ENCODE measurements around the gene TXK. TPM values are rescaled to one million over a fixed set of nuclear protein-coding genes. Genes with fewer than 3 reads are reported as not detected.

Gene TXK
- total RNA-seq, 1 experiment from 2014 or later = 1.7 TPM

DNA sequence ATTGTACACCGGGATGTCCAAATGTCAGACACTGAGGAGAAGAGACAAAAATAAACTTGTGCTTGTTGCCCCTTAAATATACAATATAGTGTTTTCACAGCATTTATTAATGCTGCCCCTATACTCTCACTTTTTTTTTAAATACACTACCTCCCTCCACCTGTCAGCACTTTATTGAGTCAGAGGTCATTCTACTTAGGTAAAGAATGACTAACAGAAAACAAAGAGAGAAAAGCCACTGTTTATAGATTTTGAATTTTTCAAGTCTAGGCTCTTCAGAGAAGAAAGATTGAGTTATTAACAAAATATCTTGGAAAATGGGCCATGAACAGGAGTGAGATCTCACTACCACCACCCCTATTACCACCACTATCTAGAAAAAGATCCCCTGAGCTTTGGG, 59.4 kb downstream of the TXK start:
- Histone ChIP-seq H3K79me2 (ENCODE audit: insufficient read depth, low read length) (no peaks in the 10 kb centered on the region), H4K20me1 (ENCODE audit: insufficient read depth) (no peaks in the 10 kb centered on the region), H3K27ac (ENCODE audit: low read depth, low read length) (no peak overlapping the region), H3K36me3 (ENCODE audit: control insufficient read depth in 1 of 2, insufficient read depth in 2 of 2, low read length in 2 of 2) (no peaks in the 10 kb centered on the region), H3K9ac (ENCODE audit: low read length) (no peak overlapping the region), H3K9me2 (ENCODE audit: insufficient read depth) (no peaks in the 10 kb centered on the region), H3K9me3 (ENCODE audit: control insufficient read depth in 1 of 2, insufficient read depth in 1 of 2, low read depth in 1 of 2, low read length in 2 of 2) (no peaks in the 10 kb centered on the region), H3K27me3 (ENCODE audit: insufficient read depth, low read length) (no peaks in the 10 kb centered on the region), H2AFZ (ENCODE audit: low read depth, low read length, poor library complexity, severe bottlenecking) (no peak overlapping the region), H3K4me1 (ENCODE audit: control insufficient read depth in 1 of 2, insufficient read depth in 2 of 2, low read length in 2 of 2) (peaks cover 7 to 17% of the 10 kb centered on the region in 2 experiments), H3K4me2 (ENCODE audit: low read length) (no peak overlapping the region), H3K4me3 (replicated peaks in 1 of 2; ENCODE audit: low read depth in 1 of 2, low read length in 2 of 2) (no peak overlapping the region)
- ATAC-seq (no peak), DNase-seq (ENCODE audit: low read depth, low spot score) (no peak)
- TF ChIP-seq ATF3 (IDR thresholded peaks at IDR 0.05) (no peak), ELF1 (IDR thresholded peaks at IDR 0.05; ENCODE audit: borderline replicate concordance, low read depth) (no peak), FOSL1 (IDR thresholded peaks at IDR 0.05; ENCODE audit: low read depth) (no peak), RAD21 (IDR thresholded peaks at IDR 0.05; ENCODE audit: low read depth) (no peak), POLR2AphosphoS5 (IDR thresholded peaks at IDR 0.05; ENCODE audit: low read depth, low read length) (no peak), POLR2A (IDR thresholded peaks at IDR 0.05; ENCODE audit: borderline replicate concordance, extremely low read depth, insufficient read depth, insufficient read length) (no peak), SRF (IDR thresholded peaks at IDR 0.05; ENCODE audit: low read depth) (no peak), SIN3A (IDR thresholded peaks at IDR 0.05; ENCODE audit: low read depth) (no peak), ZNF274 (IDR thresholded peaks at IDR 0.05; ENCODE audit: low read depth, low read length) (no peak), EZH2phosphoT487 (IDR thresholded peaks at IDR 0.05; ENCODE audit: borderline replicate concordance) (no peak), JUND (IDR thresholded peaks at IDR 0.05) (no peak)
- intact Hi-C loops (cut with micrococcal nuclease) = no loop called here
- BruUV-seq (replicated peaks) = no TSS peak
- POLR2A ChIA-PET = no interaction called here
- CTCF ChIA-PET = no interaction called here
- RAD21 ChIA-PET (ENCODE audit: low non-redundant PET in 1 of 2, low total read pairs in 2 of 2, uncharacterized antibody in 2 of 2, unreplicated experiment in 2 of 2) = no interaction called here

GRCh38 chr4:48073567-48074103, 60.4 kb downstream of the TXK start:
- Histone ChIP-seq H3K9me2 (ENCODE audit: insufficient read depth) (no peaks in the 10 kb centered on the region), H3K9me3 (ENCODE audit: control insufficient read depth in 1 of 2, insufficient read depth in 1 of 2, low read depth in 1 of 2, low read length in 2 of 2) (no peaks in the 10 kb centered on the region), H3K4me3 (replicated peaks in 1 of 2; ENCODE audit: low read depth in 1 of 2, low read length in 2 of 2) (no peak overlapping the region), H3K27ac (ENCODE audit: low read depth, low read length) (no peak overlapping the region), H3K36me3 (ENCODE audit: control insufficient read depth in 1 of 2, insufficient read depth in 2 of 2, low read length in 2 of 2) (no peaks in the 10 kb centered on the region), H3K9ac (ENCODE audit: low read length) (no peak overlapping the region), H3K27me3 (ENCODE audit: insufficient read depth, low read length) (no peaks in the 10 kb centered on the region), H3K4me2 (ENCODE audit: low read length) (no peak overlapping the region), H3K79me2 (ENCODE audit: insufficient read depth, low read length) (no peaks in the 10 kb centered on the region), H2AFZ (ENCODE audit: low read depth, low read length, poor library complexity, severe bottlenecking) (no peak overlapping the region), H3K4me1 (ENCODE audit: control insufficient read depth in 1 of 2, insufficient read depth in 2 of 2, low read length in 2 of 2) (peaks cover 0 to 7% of the 10 kb centered on the region in 2 experiments; a peak in 1 of 4 replicates), H4K20me1 (ENCODE audit: insufficient read depth) (no peaks in the 10 kb centered on the region)
- no TSS peak for BruUV-seq (replicated peaks)
- ATAC-seq = no peak
- intact Hi-C loops (cut with micrococcal nuclease) = no loop called here
- POLR2A ChIA-PET = no interaction called here
- CTCF ChIA-PET = no interaction called here
- RAD21 ChIA-PET (ENCODE audit: low non-redundant PET in 1 of 2, low total read pairs in 2 of 2, uncharacterized antibody in 2 of 2, unreplicated experiment in 2 of 2) = no interaction called here
- no peak for DNase-seq (ENCODE audit: low read depth, low spot score)
- TF ChIP-seq ATF3 (IDR thresholded peaks at IDR 0.05) (no peak), SP1 (IDR thresholded peaks at IDR 0.05; ENCODE audit: low read depth) (no peak), CEBPB (IDR thresholded peaks at IDR 0.05; ENCODE audit: low read depth) (no peak), ELF1 (IDR thresholded peaks at IDR 0.05; ENCODE audit: borderline replicate concordance, low read depth) (no peak), POLR2A (IDR thresholded peaks at IDR 0.05; ENCODE audit: borderline replicate concordance, extremely low read depth, insufficient read depth, insufficient read length) (no peak), ZBTB33 (IDR thresholded peaks at IDR 0.05; ENCODE audit: extremely low read depth, insufficient replicate concordance, low read length) (no peak), SRF (IDR thresholded peaks at IDR 0.05; ENCODE audit: low read depth) (no peak), EZH2phosphoT487 (IDR thresholded peaks at IDR 0.05; ENCODE audit: borderline replicate concordance) (no peak), MAX (IDR thresholded peaks at IDR 0.05) (no peak), FOSL1 (IDR thresholded peaks at IDR 0.05; ENCODE audit: low read depth) (no peak), RAD21 (IDR thresholded peaks at IDR 0.05; ENCODE audit: low read depth) (no peak)

Measured in HCT116 (cell line).